Spinal cord (tissue), 10 donors: ENCODE results near the gene LY6G6C. TPM values are rescaled to one million over a fixed set of nuclear protein-coding genes. Genes with fewer than 3 reads are reported as not detected.
"Not testable (repeated sequence)": the region's sequence is repeated elsewhere in the genome, so short reads cannot be mapped to it uniquely, and the experiment has no call there.

Experiments
- DNase-seq, 6 donors: peaks; one replicate each; pipeline versions ENCODE4 v3.0.0 to v3.0.0-alpha.2; 2013 to 2015; ENCODE audit warnings: low spot score in 6 of 6, low read depth in 4 of 6
- H3K27ac ChIP-seq: one replicate; pipeline ENCODE4 v1.5.1; 2013; ENCODE audit warnings: low read depth, low read length, control low read depth
- H3K27me3 ChIP-seq: one replicate; pipeline ENCODE4 v1.6.1; 2013; ENCODE audit warnings: low read length; ENCODE audit not compliant: control insufficient read depth, insufficient read depth
- H3K36me3 ChIP-seq: one replicate; pipeline ENCODE4 v1.6.1; 2013; ENCODE audit warnings: low read length; ENCODE audit not compliant: control insufficient read depth, insufficient read depth
- H3K4me1 ChIP-seq: one replicate; pipeline ENCODE4 v1.6.1; 2013; ENCODE audit warnings: low read length; ENCODE audit not compliant: control insufficient read depth, insufficient read depth
- H3K4me3 ChIP-seq: one replicate; pipeline ENCODE4 v1.5.1; 2013; ENCODE audit warnings: low read depth, low read length, control low read depth
- H3K9me3 ChIP-seq: one replicate; pipeline ENCODE4 v1.6.1; 2013; ENCODE audit warnings: low read length; ENCODE audit not compliant: control insufficient read depth, insufficient read depth
- WGBS: methylation state at CpG from one replicate; pipeline ENCODE4 v1.1.5; 2013; ENCODE audit warnings: missing lambda C conversion rate; ENCODE audit not compliant: insufficient coverage; 5-methylcytosine and 5-hydroxymethylcytosine counted together
- polyA plus RNA-seq, 2 donors: library from polyadenylated mRNA; unstranded; fragments of 120-200 nt; gene quantifications; one replicate each; pipeline ENCODE4 v1.2.1, GENCODE V29; 2013; ENCODE audit not compliant: insufficient read length in 2 of 2
- total RNA-seq, 2 donors: library from RNA; depleted of rRNA in 1 of 2; stranded (reverse); fragments of 120-200 nt in 1 of 2; fragments of >200 nt in 1 of 2; gene quantifications; one replicate each; pipeline versions ENCODE4 v1.2.3 to v1.2.4, GENCODE V29; 2013 to 2014
- donor health status: healthy.

Gene LY6G6C
- total and polyA plus RNA-seq, 4 donors = 0.17 to 1.2 (median 0.71) TPM; not detected in 1

- 93% methylated on average over 8 of the region's 11 CpGs for WGBS
Observed at GRCh38 chr6:31709157-31709556, 12.4 kb downstream of the LY6G6C start.

GRCh38 chr6:31708224-31708623 lies 13.3 kb downstream of the LY6G6C start:
- H3K9me3 ChIP-seq = no peaks in the 10 kb centered on the region
- H3K4me1 ChIP-seq = peaks cover 7% of the 10 kb centered on the region
- H3K27ac ChIP-seq = no peak overlapping the region
- H3K27me3 ChIP-seq = no peaks in the 10 kb centered on the region
- H3K36me3 ChIP-seq = no peaks in the 10 kb centered on the region
- no peak for DNase-seq
- 100% methylated on average over 2 of the region's 3 CpGs for WGBS
- H3K4me3 ChIP-seq = no peak overlapping the region

More at GRCh38 chr6:31709157-31709556, 12.4 kb downstream of the LY6G6C start:
- not testable (repeated sequence) for H3K27ac ChIP-seq, H3K4me3 ChIP-seq, H3K36me3 ChIP-seq, DNase-seq, H3K4me1 ChIP-seq, H3K9me3 ChIP-seq, H3K27me3 ChIP-seq

- 88% methylated on average over 3 of the region's 10 CpGs for WGBS
- H3K36me3 ChIP-seq = no peaks in the 10 kb centered on the region
- peaks cover 7% of the 10 kb centered on the region for H3K4me1 ChIP-seq
- H3K4me3 ChIP-seq = no peak overlapping the region
- H3K27ac ChIP-seq = no peak overlapping the region
- no peaks in the 10 kb centered on the region for H3K27me3 ChIP-seq
- H3K9me3 ChIP-seq = no peaks in the 10 kb centered on the region
- DNase-seq = no peak
Observed at GRCh38 chr6:31707701-31708100, 13.8 kb downstream of the LY6G6C start.

GRCh38 chr6:31706599-31706998 lies 14.9 kb downstream of the LY6G6C start, which contains the start of gene LY6G6F:
Gene LY6G6F (plus strand): TSS chr6:31706866. CDS start chr6:31706907, 41 bp downstream.
- Histone ChIP-seq H3K36me3 (no peaks in the 10 kb centered on the region), H3K4me3 (no peak within 1 kb of the TSS), H3K27ac (no peak within 1 kb of the TSS), H3K4me1 (peaks cover 14% of the 10 kb centered on the region), H3K27me3 (no peaks in the 10 kb centered on the region), H3K9me3 (no peaks in the 10 kb centered on the region)
- DNase-seq = no peak
- WGBS = 88% methylated on average over 2 of the region's 3 CpGs

GRCh38 chr6:31705931-31706330 lies 15.6 kb downstream of the LY6G6C start:
- WGBS = no CpG with 5 or more reads among the region's 6 CpGs
- no peak for DNase-seq
- Histone ChIP-seq H3K36me3 (peaks cover 3% of the 10 kb centered on the region), H3K27me3 (no peaks in the 10 kb centered on the region), H3K4me1 (peaks cover 19% of the 10 kb centered on the region), H3K9me3 (no peaks in the 10 kb centered on the region), H3K4me3 (no peak overlapping the region), H3K27ac (no peak overlapping the region)

GRCh38 chr6:31702819-31703716 lies 18.5 kb downstream of the LY6G6C start, which contains the start of gene ABHD16A:
Gene ABHD16A (minus strand): TSS chr6:31703324. CDS start chr6:31703281, 43 bp downstream.
- peaks cover 20% of the 10 kb centered on the region for H3K36me3 ChIP-seq
- peaks cover 22% of the 10 kb centered on the region for H3K4me1 ChIP-seq
- 2% methylated on average over 54 of the region's 54 CpGs for WGBS

GRCh38 chr6:31702405-31702818 lies 19.1 kb downstream of the LY6G6C start:
- peaks cover 22% of the 10 kb centered on the region for H3K4me1 ChIP-seq
- no peaks in the 10 kb centered on the region for H3K27me3 ChIP-seq
- 0% methylated on average over 4 of the region's 10 CpGs for WGBS
- H3K36me3 ChIP-seq = peaks cover 23% of the 10 kb centered on the region
- no peaks in the 10 kb centered on the region for H3K9me3 ChIP-seq
- DNase-seq = no peak
- peak overlapping the region; percentile 100 for H3K4me3 ChIP-seq
- peak overlapping the region; percentile 100 for H3K27ac ChIP-seq

More at GRCh38 chr6:31702819-31703716, 18.5 kb downstream of the LY6G6C start, which contains the start of gene ABHD16A:
- H3K27ac ChIP-seq = peak within 1 kb of the TSS; percentile 100
- no peaks in the 10 kb centered on the region for H3K9me3 ChIP-seq
- H3K27me3 ChIP-seq = no peaks in the 10 kb centered on the region
- peak; percentile 95 to 100 (median 98) for DNase-seq
- peak within 1 kb of the TSS; percentile 100 for H3K4me3 ChIP-seq

- 20% methylated on average over 6 of the region's 7 CpGs for WGBS
- peak overlapping the region; percentile 100 for H3K4me3 ChIP-seq
- H3K27ac ChIP-seq = peak overlapping the region; percentile 100
Observed at GRCh38 chr6:31701666-31702404, 19.7 kb downstream of the LY6G6C start.

GRCh38 chr6:31700740-31701401 lies 20.7 kb downstream of the LY6G6C start:
- H3K27me3 ChIP-seq = no peaks in the 10 kb centered on the region
- H3K27ac ChIP-seq = no peak overlapping the region
- H3K36me3 ChIP-seq = peaks cover 36% of the 10 kb centered on the region
- no peaks in the 10 kb centered on the region for H3K9me3 ChIP-seq
- no peak for DNase-seq
- H3K4me3 ChIP-seq = no peak overlapping the region
- 100% methylated on average over 1 of the region's 5 CpGs for WGBS
- peaks cover 22% of the 10 kb centered on the region for H3K4me1 ChIP-seq

More at GRCh38 chr6:31701666-31702404, 19.7 kb downstream of the LY6G6C start:
- Histone ChIP-seq H3K4me1 (peaks cover 22% of the 10 kb centered on the region), H3K36me3 (peaks cover 26% of the 10 kb centered on the region), H3K27me3 (no peaks in the 10 kb centered on the region), H3K9me3 (no peaks in the 10 kb centered on the region)
- DNase-seq = peak in 2 of 6 donors; percentile 8 to 39
